ENCODE measurements around the gene ARPP21.

Gene ARPP21

DNA sequence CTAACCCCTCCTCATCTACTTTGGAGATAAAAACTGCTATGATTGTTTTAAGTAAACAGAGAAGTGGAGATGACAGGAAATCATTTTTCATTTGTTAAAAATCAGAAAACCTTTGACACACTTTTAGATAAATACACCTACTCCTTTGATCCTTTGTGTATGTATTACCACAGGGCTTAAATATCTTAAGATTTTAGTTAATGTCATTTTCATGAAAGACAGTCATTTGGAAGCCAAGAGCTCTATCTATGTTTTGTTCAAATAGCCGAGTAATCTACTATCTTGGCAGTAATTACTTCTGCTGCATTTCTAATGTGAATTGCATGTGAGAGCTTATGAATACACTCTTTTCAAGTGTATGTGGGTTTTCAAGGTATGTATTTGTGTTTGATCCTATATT lies 2.0 kb downstream of the ARPP21 start:
- Histone ChIP-seq H3K36me3 (ENCODE audit: control insufficient read depth in 5 of 5, insufficient read depth in 5 of 5, low read length in 5 of 5) (no peaks in the 10 kb centered on the region), H3K9me3 (ENCODE audit: control insufficient read depth in 5 of 5, low read length in 5 of 5) (no peaks in the 10 kb centered on the region), H3K27me3 (ENCODE audit: control insufficient read depth in 5 of 5, insufficient read depth in 4 of 5, low read length in 5 of 5) (peaks cover 0 to 17% (median 6%) of the 10 kb centered on the region in 5 donors), H3K27ac (ENCODE audit: low read depth, low read length) (no peak overlapping the region), H3K4me1 (ENCODE audit: control insufficient read depth in 5 of 5, insufficient read depth in 5 of 5, low read length in 5 of 5) (peaks cover 0 to 29% (median 15%) of the 10 kb centered on the region in 5 donors), H3K4me3 (ENCODE audit: low read depth in 1 of 5, low read length in 5 of 5) (no peak overlapping the region), H3K9ac (ENCODE audit: low read length in 5 of 5) (no peak overlapping the region)

DNA sequence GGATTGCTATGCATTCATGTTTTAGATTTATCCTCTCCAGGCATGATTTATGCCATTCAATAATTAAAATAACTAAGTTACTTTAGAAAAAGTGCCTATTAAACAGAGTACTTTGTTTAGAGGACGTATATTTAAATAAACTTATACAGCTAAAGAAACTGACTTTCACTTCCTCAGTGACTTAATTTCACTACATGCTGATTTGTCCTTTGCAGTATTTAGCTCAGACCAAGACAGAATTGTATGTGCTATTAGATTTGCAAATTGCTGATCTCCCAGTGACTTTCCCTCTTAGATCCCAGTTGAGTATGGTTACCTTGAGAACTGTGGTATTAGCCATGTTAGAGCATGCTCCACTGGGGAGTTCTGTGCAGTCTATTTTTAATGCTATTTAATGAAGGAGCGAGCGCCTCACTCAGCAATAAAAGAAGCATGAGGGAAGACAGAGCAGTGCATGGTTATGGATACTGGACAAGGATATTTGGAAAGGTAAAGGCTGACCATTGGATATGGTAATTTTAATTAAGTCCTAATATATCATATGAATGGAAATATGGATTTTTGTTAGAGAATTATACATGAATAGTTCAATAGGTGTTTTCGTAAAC lies 2.7 kb downstream of the ARPP21 start:
- Histone ChIP-seq H3K36me3 (ENCODE audit: control insufficient read depth in 5 of 5, insufficient read depth in 5 of 5, low read length in 5 of 5) (no peaks in the 10 kb centered on the region), H3K9ac (ENCODE audit: low read length in 5 of 5) (no peak overlapping the region), H3K4me1 (ENCODE audit: control insufficient read depth in 5 of 5, insufficient read depth in 5 of 5, low read length in 5 of 5) (peaks cover 0 to 29% (median 15%) of the 10 kb centered on the region in 5 donors), H3K4me3 (ENCODE audit: low read depth in 1 of 5, low read length in 5 of 5) (no peak overlapping the region), H3K27me3 (ENCODE audit: control insufficient read depth in 5 of 5, insufficient read depth in 4 of 5, low read length in 5 of 5) (peaks cover 0 to 17% (median 6%) of the 10 kb centered on the region in 5 donors), H3K27ac (ENCODE audit: low read depth, low read length) (no peak overlapping the region), H3K9me3 (ENCODE audit: control insufficient read depth in 5 of 5, low read length in 5 of 5) (no peaks in the 10 kb centered on the region)

DNA sequence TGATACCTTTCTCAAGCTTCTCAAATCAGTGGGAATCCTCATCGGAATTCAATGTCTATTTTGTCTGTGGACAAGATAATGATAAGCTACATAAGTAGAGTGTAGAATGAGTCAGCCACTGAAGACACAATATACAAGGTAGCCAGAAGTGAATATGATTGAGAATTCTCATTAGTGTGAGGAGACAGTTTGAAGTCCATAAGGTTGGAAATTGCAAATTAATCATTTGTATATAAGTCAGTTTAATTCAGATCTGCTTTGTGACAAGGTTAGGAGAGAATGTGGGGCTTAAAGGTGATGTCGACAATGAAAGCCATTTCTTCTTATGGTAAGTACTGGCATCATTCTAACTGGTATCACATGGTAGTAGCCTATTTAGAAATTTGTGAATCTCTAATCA lies 4.2 kb downstream of the ARPP21 start:
- Histone ChIP-seq H3K9ac (ENCODE audit: low read length in 5 of 5) (no peak overlapping the region), H3K9me3 (ENCODE audit: control insufficient read depth in 5 of 5, low read length in 5 of 5) (no peaks in the 10 kb centered on the region), H3K27ac (ENCODE audit: low read depth, low read length) (no peak overlapping the region), H3K4me1 (ENCODE audit: control insufficient read depth in 5 of 5, insufficient read depth in 5 of 5, low read length in 5 of 5) (peaks cover 0 to 29% (median 15%) of the 10 kb centered on the region in 5 donors), H3K27me3 (ENCODE audit: control insufficient read depth in 5 of 5, insufficient read depth in 4 of 5, low read length in 5 of 5) (peaks cover 0 to 17% (median 6%) of the 10 kb centered on the region in 5 donors), H3K4me3 (ENCODE audit: low read depth in 1 of 5, low read length in 5 of 5) (no peak overlapping the region), H3K36me3 (ENCODE audit: control insufficient read depth in 5 of 5, insufficient read depth in 5 of 5, low read length in 5 of 5) (no peaks in the 10 kb centered on the region)

DNA sequence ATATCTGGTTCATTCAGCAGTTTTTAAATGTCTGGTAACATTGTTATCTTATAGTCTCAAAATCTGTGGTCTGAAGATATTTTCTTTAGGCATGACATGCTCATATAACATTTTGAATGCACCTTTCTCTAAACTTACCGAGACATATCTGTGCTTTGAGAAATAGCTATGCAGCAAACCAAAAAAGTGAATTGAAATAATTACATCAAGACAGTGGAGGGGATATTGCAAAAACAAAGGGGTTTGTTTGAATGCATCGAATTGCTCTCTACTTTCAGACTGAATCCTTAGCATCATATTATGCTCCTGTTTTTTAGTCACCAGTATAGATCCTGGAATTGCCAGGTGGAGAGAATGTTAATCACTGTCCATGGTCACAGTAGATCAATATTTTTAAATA lies 5.1 kb downstream of the ARPP21 start:
- H3K27ac ChIP-seq (ENCODE audit: low read depth, low read length), result no peak overlapping the region
- H3K9me3 ChIP-seq (ENCODE audit: control insufficient read depth in 5 of 5, low read length in 5 of 5), result no peaks in the 10 kb centered on the region
- H3K36me3 ChIP-seq (ENCODE audit: control insufficient read depth in 5 of 5, insufficient read depth in 5 of 5, low read length in 5 of 5), result no peaks in the 10 kb centered on the region
- peaks cover 0 to 10% (median 4%) of the 10 kb centered on the region in 5 donors for H3K27me3 ChIP-seq (ENCODE audit: control insufficient read depth in 5 of 5, insufficient read depth in 4 of 5, low read length in 5 of 5)
- H3K4me1 ChIP-seq (ENCODE audit: control insufficient read depth in 5 of 5, insufficient read depth in 5 of 5, low read length in 5 of 5), result peaks cover 0 to 22% (median 7%) of the 10 kb centered on the region in 5 donors
- H3K9ac ChIP-seq (ENCODE audit: low read length in 5 of 5), result no peak overlapping the region
- H3K4me3 ChIP-seq (ENCODE audit: low read depth in 1 of 5, low read length in 5 of 5), result no peak overlapping the region

DNA sequence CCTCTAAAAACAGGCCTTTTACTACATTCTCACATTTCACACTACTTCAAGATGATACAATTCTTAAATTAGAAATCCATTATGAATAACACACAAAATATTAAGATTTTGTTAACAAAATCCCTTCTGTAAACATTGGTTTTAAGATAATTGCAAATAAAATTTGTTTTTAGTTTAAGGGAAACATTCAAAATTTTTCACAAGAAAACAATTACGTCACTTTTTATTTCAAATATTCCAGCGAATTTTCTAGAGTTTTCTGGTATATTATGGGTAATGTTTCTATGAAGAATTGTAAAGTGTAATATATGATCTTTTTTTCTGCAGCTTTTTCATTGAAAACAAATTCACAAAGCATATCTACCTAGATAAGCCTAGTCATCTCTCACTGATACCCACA lies 5.9 kb downstream of the ARPP21 start:
- Histone ChIP-seq H3K27ac (ENCODE audit: low read depth, low read length) (no peak overlapping the region), H3K9ac (ENCODE audit: low read length in 5 of 5) (no peak overlapping the region), H3K27me3 (ENCODE audit: control insufficient read depth in 5 of 5, insufficient read depth in 4 of 5, low read length in 5 of 5) (peaks cover 0 to 3% (median 0%) of the 10 kb centered on the region in 5 donors), H3K4me3 (ENCODE audit: low read depth in 1 of 5, low read length in 5 of 5) (no peak overlapping the region), H3K4me1 (ENCODE audit: control insufficient read depth in 5 of 5, insufficient read depth in 5 of 5, low read length in 5 of 5) (peaks cover 0 to 15% (median under 1%) of the 10 kb centered on the region in 5 donors), H3K9me3 (ENCODE audit: control insufficient read depth in 5 of 5, low read length in 5 of 5) (no peaks in the 10 kb centered on the region), H3K36me3 (ENCODE audit: control insufficient read depth in 5 of 5, insufficient read depth in 5 of 5, low read length in 5 of 5) (no peaks in the 10 kb centered on the region)

DNA sequence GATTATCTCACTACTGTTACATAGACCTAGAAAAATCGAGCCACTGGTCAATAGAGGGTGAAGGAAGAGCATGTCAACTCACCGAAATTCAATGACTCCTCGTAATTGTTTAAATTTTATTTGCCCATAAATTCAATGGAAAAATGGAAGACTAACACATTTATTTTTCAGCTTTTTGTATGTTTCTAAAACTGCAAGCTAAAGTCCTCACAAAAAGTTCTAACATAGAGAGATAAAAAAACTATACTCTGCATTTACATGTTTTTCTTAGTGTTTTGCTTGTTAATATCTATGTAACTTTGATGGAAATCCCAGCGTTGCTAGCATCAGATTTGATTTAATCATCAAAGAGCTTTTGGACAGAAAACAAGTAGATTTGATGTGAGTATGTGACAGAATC lies 6.8 kb downstream of the ARPP21 start:
- peaks cover 0 to 10% (median 0%) of the 10 kb centered on the region in 5 donors for H3K4me1 ChIP-seq (ENCODE audit: control insufficient read depth in 5 of 5, insufficient read depth in 5 of 5, low read length in 5 of 5)
- H3K27ac ChIP-seq (ENCODE audit: low read depth, low read length), result no peak overlapping the region
- no peak overlapping the region for H3K4me3 ChIP-seq (ENCODE audit: low read depth in 1 of 5, low read length in 5 of 5)
- no peaks in the 10 kb centered on the region for H3K9me3 ChIP-seq (ENCODE audit: control insufficient read depth in 5 of 5, low read length in 5 of 5)
- H3K27me3 ChIP-seq (ENCODE audit: control insufficient read depth in 5 of 5, insufficient read depth in 4 of 5, low read length in 5 of 5), result no peaks in the 10 kb centered on the region
- no peak overlapping the region for H3K9ac ChIP-seq (ENCODE audit: low read length in 5 of 5)
- no peaks in the 10 kb centered on the region for H3K36me3 ChIP-seq (ENCODE audit: control insufficient read depth in 5 of 5, insufficient read depth in 5 of 5, low read length in 5 of 5)

DNA sequence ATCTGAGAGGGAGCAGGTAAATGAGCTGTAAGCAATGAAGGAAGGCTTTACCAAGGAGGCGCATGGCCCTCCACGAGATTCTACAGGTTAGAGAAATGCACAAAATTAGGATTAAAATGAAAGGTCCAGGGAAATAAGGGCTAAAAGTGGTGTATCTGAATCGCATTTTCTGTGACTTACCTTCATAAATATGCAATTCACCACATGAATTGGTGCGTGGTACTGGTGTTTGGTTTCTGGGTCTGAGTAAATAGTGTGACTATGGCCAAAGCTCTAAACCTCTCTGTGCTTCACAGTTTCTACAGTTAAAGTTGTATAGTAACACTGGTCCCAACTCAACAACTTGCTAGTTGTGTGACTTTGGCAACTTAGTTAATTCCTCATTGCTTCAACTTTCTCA lies 8.1 kb downstream of the ARPP21 start:
- peaks cover 0 to 10% (median 0%) of the 10 kb centered on the region in 5 donors for H3K4me1 ChIP-seq (ENCODE audit: control insufficient read depth in 5 of 5, insufficient read depth in 5 of 5, low read length in 5 of 5)
- H3K4me3 ChIP-seq (ENCODE audit: low read depth in 1 of 5, low read length in 5 of 5), result no peak overlapping the region
- H3K27ac ChIP-seq (ENCODE audit: low read depth, low read length), result no peak overlapping the region
- no peaks in the 10 kb centered on the region for H3K36me3 ChIP-seq (ENCODE audit: control insufficient read depth in 5 of 5, insufficient read depth in 5 of 5, low read length in 5 of 5)
- no peaks in the 10 kb centered on the region for H3K27me3 ChIP-seq (ENCODE audit: control insufficient read depth in 5 of 5, insufficient read depth in 4 of 5, low read length in 5 of 5)
- no peak overlapping the region for H3K9ac ChIP-seq (ENCODE audit: low read length in 5 of 5)
- H3K9me3 ChIP-seq (ENCODE audit: control insufficient read depth in 5 of 5, low read length in 5 of 5), result no peaks in the 10 kb centered on the region

DNA sequence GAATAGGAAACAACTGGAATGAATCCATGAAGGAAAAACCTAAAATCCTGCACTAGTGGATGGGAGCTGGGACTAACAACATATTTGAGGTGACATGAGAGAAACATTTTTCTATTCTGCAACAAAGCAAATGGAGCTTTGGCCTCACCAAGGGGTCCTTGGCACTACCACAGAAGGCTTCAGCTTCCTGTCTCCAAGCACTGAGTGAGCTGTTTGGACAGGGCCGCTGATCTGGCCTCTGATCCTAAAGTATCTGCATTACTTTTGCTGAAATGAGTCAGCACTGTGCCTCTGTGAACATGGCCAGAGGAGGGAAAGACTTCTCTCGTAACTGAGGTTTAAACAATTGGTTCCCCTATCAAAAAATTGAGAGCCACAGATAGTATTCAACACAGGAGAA lies 9.0 kb downstream of the ARPP21 start:
- Histone ChIP-seq H3K9ac (ENCODE audit: low read length in 5 of 5) (no peak overlapping the region), H3K9me3 (ENCODE audit: control insufficient read depth in 5 of 5, low read length in 5 of 5) (no peaks in the 10 kb centered on the region), H3K27ac (ENCODE audit: low read depth, low read length) (no peak overlapping the region)

DNA sequence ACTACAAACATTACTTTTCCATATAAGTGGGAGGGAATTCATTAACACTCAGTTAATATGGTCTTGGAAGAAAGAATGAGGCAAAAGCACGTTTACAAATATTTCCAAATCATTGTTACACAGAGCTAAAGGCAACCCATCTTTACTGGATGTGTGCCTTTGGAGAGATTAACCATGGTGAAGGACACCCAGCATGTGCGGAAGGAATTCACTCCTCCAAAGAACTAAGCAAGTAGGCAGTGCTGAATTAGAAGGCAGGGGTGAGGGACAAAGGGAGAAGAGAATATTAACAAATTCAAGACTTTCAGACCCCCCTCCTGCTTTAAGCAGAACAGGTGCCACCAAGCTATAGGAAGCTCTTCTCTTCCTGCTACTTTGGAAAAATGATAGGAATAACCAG lies 10.1 kb downstream of the ARPP21 start:
- no peaks in the 10 kb centered on the region for H3K9me3 ChIP-seq (ENCODE audit: control insufficient read depth in 5 of 5, low read length in 5 of 5)
- H3K4me3 ChIP-seq (ENCODE audit: low read depth in 1 of 5, low read length in 5 of 5), result no peak overlapping the region

More for the DNA sequence above, 9.0 kb downstream of the ARPP21 start:
- H3K4me3 ChIP-seq (ENCODE audit: low read depth in 1 of 5, low read length in 5 of 5), result no peak overlapping the region
- H3K36me3 ChIP-seq (ENCODE audit: control insufficient read depth in 5 of 5, insufficient read depth in 5 of 5, low read length in 5 of 5), result no peaks in the 10 kb centered on the region
- no peaks in the 10 kb centered on the region for H3K27me3 ChIP-seq (ENCODE audit: control insufficient read depth in 5 of 5, insufficient read depth in 4 of 5, low read length in 5 of 5)
- H3K4me1 ChIP-seq (ENCODE audit: control insufficient read depth in 5 of 5, insufficient read depth in 5 of 5, low read length in 5 of 5), result peaks cover 0 to 2% (median 0%) of the 10 kb centered on the region in 5 donors

DNA sequence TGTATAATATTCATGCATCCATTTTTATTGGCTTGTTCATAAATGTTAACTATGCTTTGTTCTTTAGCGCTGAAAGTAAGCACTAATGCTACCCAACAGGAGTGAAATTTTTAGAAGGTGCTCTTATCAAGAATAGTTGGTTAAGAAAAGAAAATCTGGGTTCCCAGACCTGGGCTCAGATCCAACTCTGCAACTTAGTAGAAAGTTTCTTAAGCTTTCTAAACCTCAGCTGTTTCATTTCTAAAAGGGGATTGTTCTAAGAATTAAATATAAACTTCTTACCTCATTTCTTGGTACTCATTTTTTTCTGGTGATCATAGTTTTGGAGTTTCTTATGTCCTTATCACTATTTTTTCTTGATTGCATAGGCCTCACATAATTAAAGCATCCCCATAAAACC lies 12.1 kb downstream of the ARPP21 start:
- Histone ChIP-seq H3K27ac (ENCODE audit: low read depth, low read length) (no peak overlapping the region), H3K4me3 (ENCODE audit: low read depth in 1 of 5, low read length in 5 of 5) (no peak overlapping the region), H3K4me1 (ENCODE audit: control insufficient read depth in 5 of 5, insufficient read depth in 5 of 5, low read length in 5 of 5) (no peaks in the 10 kb centered on the region), H3K36me3 (ENCODE audit: control insufficient read depth in 5 of 5, insufficient read depth in 5 of 5, low read length in 5 of 5) (no peaks in the 10 kb centered on the region), H3K9ac (ENCODE audit: low read length in 5 of 5) (no peak overlapping the region), H3K9me3 (ENCODE audit: control insufficient read depth in 5 of 5, low read length in 5 of 5) (no peaks in the 10 kb centered on the region), H3K27me3 (ENCODE audit: control insufficient read depth in 5 of 5, insufficient read depth in 4 of 5, low read length in 5 of 5) (no peaks in the 10 kb centered on the region)

More for the DNA sequence above, 10.1 kb downstream of the ARPP21 start:
- H3K9ac ChIP-seq (ENCODE audit: low read length in 5 of 5), result no peak overlapping the region
- H3K36me3 ChIP-seq (ENCODE audit: control insufficient read depth in 5 of 5, insufficient read depth in 5 of 5, low read length in 5 of 5), result no peaks in the 10 kb centered on the region
- no peaks in the 10 kb centered on the region for H3K4me1 ChIP-seq (ENCODE audit: control insufficient read depth in 5 of 5, insufficient read depth in 5 of 5, low read length in 5 of 5)
- no peaks in the 10 kb centered on the region for H3K27me3 ChIP-seq (ENCODE audit: control insufficient read depth in 5 of 5, insufficient read depth in 4 of 5, low read length in 5 of 5)
- H3K27ac ChIP-seq (ENCODE audit: low read depth, low read length), result no peak overlapping the region
